ENCODE results near the gene CADM4. TPM values are rescaled to one million over a fixed set of nuclear protein-coding genes. Genes with fewer than 3 reads are reported as not detected.
A peak's percentile ranks its signal among the peaks of the same experiment; 100 is the strongest.
"Not testable (repeated sequence)": the region's sequence is repeated elsewhere in the genome, so short reads cannot be mapped to it uniquely, and the experiment has no call there.

CADM4 gene
- total and polyA plus RNA-seq, 2 donors (not counting 1 experiment from before 2014, with no cell fraction given), result 0.21 to 0.42 TPM

GRCh38 chr19:43638214-43638994, 1.2 kb downstream of the CADM4 start:
- H3K4me3 Mint-ChIP-seq, result peak overlapping the region; percentile 80
- H3K27ac ChIP-seq (ENCODE audit: low read length in 2 of 2), result no peak overlapping the region
- peak overlapping the region; percentile 97 for H3K4me2 ChIP-seq (replicated peaks; ENCODE audit: low read depth, low read length, poor library complexity, severe bottlenecking)
- intact Hi-C loops (cut with micrococcal nuclease), result loop anchor here (2.0 kb wide), 1 partner anchor 20 kb away; the partner anchor contains the start of gene ZNF428
- 77% methylated on average over 6 of the region's 13 CpGs for WGBS (ENCODE audit: insufficient coverage)
- no peaks in the 10 kb centered on the region for H3K79me2 ChIP-seq (ENCODE audit: control insufficient read depth, insufficient read depth, low read length)
- no peaks in the 10 kb centered on the region for H3K9me3 Mint-ChIP-seq (ENCODE audit: insufficient read depth)
- ChIA-PET CTCF (no interaction called here), POLR2A (no interaction called here)
- DNase-seq (peak; percentile 65), ATAC-seq (ENCODE audit: low read depth) (no peak)
- H3K36me3 ChIP-seq (replicated peaks in 1 of 2; ENCODE audit: control extremely low read depth in 1 of 2, control insufficient read depth in 1 of 2, extremely low read depth in 1 of 2, insufficient read depth in 2 of 2, low read length in 1 of 2), result no peaks in the 10 kb centered on the region
- H3K27me3 ChIP-seq (replicated peaks in 1 of 4; ENCODE audit: control extremely low read depth in 1 of 4, control insufficient read depth in 3 of 4, insufficient read depth in 4 of 4, low read length in 3 of 4), result peaks cover 0 to 59% (median 18%) of the 10 kb centered on the region in 4 experiments
- H3K9ac ChIP-seq (ENCODE audit: low read length), result no peak overlapping the region
- peaks cover 36% of the 10 kb centered on the region for H3K27me3 Mint-ChIP-seq
- peaks cover 20 to 26% of the 10 kb centered on the region in 2 donors for H3K4me1 ChIP-seq (ENCODE audit: control insufficient read depth in 2 of 2, insufficient read depth in 2 of 2, low read length in 2 of 2)
- H3K4me3 ChIP-seq (ENCODE audit: control extremely low read depth in 1 of 5, extremely low read depth in 1 of 5, insufficient read depth in 1 of 5, low read depth in 2 of 5, low read length in 4 of 5), result no peak overlapping the region
- H3K4me1 Mint-ChIP-seq, result peaks cover 25% of the 10 kb centered on the region
- no peaks in the 10 kb centered on the region for H3K9me3 ChIP-seq (ENCODE audit: control extremely low read depth in 1 of 3, control insufficient read depth in 2 of 3, insufficient read depth in 1 of 3, low read length in 2 of 3)
- TF ChIP-seq CTCF (IDR thresholded peaks at IDR 0.05), result no peak
- TF ChIP-seq EZH2 (IDR thresholded peaks at IDR 0.05; ENCODE audit: borderline replicate concordance, insufficient read depth, low read depth, low read length, poor library complexity, severe bottlenecking), result no peak
- H2AFZ ChIP-seq (ENCODE audit: insufficient read depth, low read depth, low read length, poor library complexity, severe bottlenecking), result peak overlapping the region; percentile 65
- no peaks in the 10 kb centered on the region for H4K20me1 ChIP-seq (ENCODE audit: control insufficient read depth, insufficient read depth, low read length, poor library complexity, severe bottlenecking)
- peak overlapping the region; percentile 16 for H3K27ac Mint-ChIP-seq

GRCh38 chr19:43636121-43636683, 3.4 kb downstream of the CADM4 start:
- Histone ChIP-seq H3K27me3 (replicated peaks in 1 of 4; ENCODE audit: control extremely low read depth in 1 of 4, control insufficient read depth in 3 of 4, insufficient read depth in 4 of 4, low read length in 3 of 4) (peaks cover 0 to 54% (median 18%) of the 10 kb centered on the region in 4 experiments), H3K9ac (ENCODE audit: low read length) (no peak overlapping the region), H3K4me1 (ENCODE audit: control insufficient read depth in 2 of 2, insufficient read depth in 2 of 2, low read length in 2 of 2) (peaks cover 20 to 26% of the 10 kb centered on the region in 2 donors), H3K9me3 (ENCODE audit: control extremely low read depth in 1 of 3, control insufficient read depth in 2 of 3, insufficient read depth in 1 of 3, low read length in 2 of 3) (no peaks in the 10 kb centered on the region), H3K4me3 (ENCODE audit: control extremely low read depth in 1 of 5, extremely low read depth in 1 of 5, insufficient read depth in 1 of 5, low read depth in 2 of 5, low read length in 4 of 5) (no peak overlapping the region), H2AFZ (ENCODE audit: insufficient read depth, low read depth, low read length, poor library complexity, severe bottlenecking) (no peak overlapping the region), H3K4me2 (replicated peaks; ENCODE audit: low read depth, low read length, poor library complexity, severe bottlenecking) (no peak overlapping the region), H4K20me1 (ENCODE audit: control insufficient read depth, insufficient read depth, low read length, poor library complexity, severe bottlenecking) (no peaks in the 10 kb centered on the region), H3K79me2 (ENCODE audit: control insufficient read depth, insufficient read depth, low read length) (no peaks in the 10 kb centered on the region), H3K27ac (ENCODE audit: low read length in 2 of 2) (no peak overlapping the region), H3K36me3 (replicated peaks in 1 of 2; ENCODE audit: control extremely low read depth in 1 of 2, control insufficient read depth in 1 of 2, extremely low read depth in 1 of 2, insufficient read depth in 2 of 2, low read length in 1 of 2) (no peaks in the 10 kb centered on the region)
- intact Hi-C loops (cut with micrococcal nuclease), result no loop called here
- WGBS (ENCODE audit: insufficient coverage), result 99% methylated on average over 9 of the region's 14 CpGs
- peaks cover 23% of the 10 kb centered on the region for H3K4me1 Mint-ChIP-seq
- ATAC-seq (ENCODE audit: low read depth) (no peak), DNase-seq (no peak)
- H3K27ac Mint-ChIP-seq, result no peak overlapping the region
- H3K9me3 Mint-ChIP-seq (ENCODE audit: insufficient read depth), result no peaks in the 10 kb centered on the region
- peaks cover 41% of the 10 kb centered on the region for H3K27me3 Mint-ChIP-seq
- TF ChIP-seq CTCF (IDR thresholded peaks at IDR 0.05) (no peak), EZH2 (IDR thresholded peaks at IDR 0.05; ENCODE audit: borderline replicate concordance, insufficient read depth, low read depth, low read length, poor library complexity, severe bottlenecking) (no peak)
- ChIA-PET CTCF (no interaction called here), POLR2A (no interaction called here)
- H3K4me3 Mint-ChIP-seq, result no peak overlapping the region

- H3K9me3 Mint-ChIP-seq (ENCODE audit: insufficient read depth); H3K9ac ChIP-seq (ENCODE audit: low read length); CTCF ChIA-PET; H3K9me3 ChIP-seq (ENCODE audit: control extremely low read depth in 1 of 3, control insufficient read depth in 2 of 3, insufficient read depth in 1 of 3, low read length in 2 of 3); H3K4me2 ChIP-seq (replicated peaks; ENCODE audit: low read depth, low read length, poor library complexity, severe bottlenecking); H3K27ac ChIP-seq (ENCODE audit: low read length in 2 of 2); H3K36me3 ChIP-seq (replicated peaks in 1 of 2; ENCODE audit: control extremely low read depth in 1 of 2, control insufficient read depth in 1 of 2, extremely low read depth in 1 of 2, insufficient read depth in 2 of 2, low read length in 1 of 2); ATAC-seq (ENCODE audit: low read depth); H3K4me3 Mint-ChIP-seq; H3K79me2 ChIP-seq (ENCODE audit: control insufficient read depth, insufficient read depth, low read length); POLR2A ChIA-PET; H4K20me1 ChIP-seq (ENCODE audit: control insufficient read depth, insufficient read depth, low read length, poor library complexity, severe bottlenecking); H3K27ac Mint-ChIP-seq; intact Hi-C loops (cut with micrococcal nuclease); H2AFZ ChIP-seq (ENCODE audit: insufficient read depth, low read depth, low read length, poor library complexity, severe bottlenecking); H3K4me3 ChIP-seq (ENCODE audit: control extremely low read depth in 1 of 5, extremely low read depth in 1 of 5, insufficient read depth in 1 of 5, low read depth in 2 of 5, low read length in 4 of 5); DNase-seq: not testable (repeated sequence)
- 61% methylated on average over 2 of the region's 2 CpGs for WGBS (ENCODE audit: insufficient coverage)
- Mint-ChIP-seq H3K4me1 (peaks cover 20% of the 10 kb centered on the region), H3K27me3 (peaks cover 37% of the 10 kb centered on the region)
- Histone ChIP-seq H3K4me1 (ENCODE audit: control insufficient read depth in 2 of 2, insufficient read depth in 2 of 2, low read length in 2 of 2) (peaks cover 18 to 26% of the 10 kb centered on the region in 2 donors), H3K27me3 (replicated peaks in 1 of 4; ENCODE audit: control extremely low read depth in 1 of 4, control insufficient read depth in 3 of 4, insufficient read depth in 4 of 4, low read length in 3 of 4) (peaks cover 0 to 50% (median 16%) of the 10 kb centered on the region in 4 experiments)
Measured at GRCh38 chr19:43635561-43635940, 4.1 kb downstream of the CADM4 start.
